ENCODE results near the gene TICAM1.
A peak's percentile ranks its signal among the peaks of the same experiment; 100 is the strongest.

GRCh38 chr19:4803736-4804695 is 27.5 kb downstream of the TICAM1 start:
- peak; percentile 59 to 82 (median 72) for TF ChIP-seq CTCF (IDR thresholded peaks at IDR 0.05)
- TF ChIP-seq POLR2A (IDR thresholded peaks at IDR 0.05): no peak

Data from esophagus squamous epithelium (tissue), 4 donors.